Neural cell (in vitro differentiated cells): ENCODE measurements around the gene P2RY14.

ENCODE experiments used
- CTCF ChIP-seq: fragments of 450-650 bp; IDR thresholded peaks from 2 replicates; pipeline ENCODE4 v1.5.1; 2014; ENCODE audit warnings: antibody characterized with exemption, mild to moderate bottlenecking, moderate library complexity; ENCODE audit not compliant: poor library complexity, severe bottlenecking
- EP300 ChIP-seq: fragments of 450-650 bp; conservative IDR thresholded peaks from 2 replicates; pipeline ENCODE4 v1.6.1; 2014; ENCODE audit warnings: antibody characterized with exemption, mild to moderate bottlenecking, moderate library complexity; ENCODE audit not compliant: poor library complexity, severe bottlenecking
- EZH2 ChIP-seq: fragments of 200-600, 300-800 bp; shearing (Covaris generic), sonication (generic); IDR thresholded peaks from 2 replicates; pipeline ENCODE4 v1.6.1; 2014; ENCODE audit warnings: antibody characterized with exemption, low read length, borderline replicate concordance, mild to moderate bottlenecking; ENCODE audit not compliant: insufficient read depth, poor library complexity, severe bottlenecking
- POLR2AphosphoS5 ChIP-seq: IDR thresholded peaks from 2 replicates; pipeline ENCODE4 v1.6.1; 2012
- RAD21 ChIP-seq: fragments of 450-650 bp; conservative IDR thresholded peaks from 2 replicates; pipeline ENCODE4 v1.6.1; 2014; ENCODE audit warnings: antibody characterized with exemption, mild to moderate bottlenecking, moderate library complexity
- REST ChIP-seq: IDR thresholded peaks from 2 replicates; pipeline ENCODE4 v1.6.1; 2012; ENCODE audit warnings: borderline replicate concordance
- SMC3 ChIP-seq: fragments of 450-650 bp; conservative IDR thresholded peaks from 2 replicates; pipeline ENCODE4 v1.6.1; 2014; ENCODE audit warnings: antibody characterized with exemption, mild to moderate bottlenecking, moderate library complexity; ENCODE audit not compliant: poor library complexity
- TAF1 ChIP-seq: IDR thresholded peaks from 2 replicates; pipeline ENCODE4 v1.6.1; 2012; ENCODE audit warnings: low read depth

GRCh38 chr3:151219056-151219455 lies 59.3 kb downstream of the P2RY14 start:
- TF ChIP-seq POLR2AphosphoS5 = no peak
- TF ChIP-seq EZH2 = no peak
- no peak for TF ChIP-seq CTCF
- TF ChIP-seq REST = no peak
- TF ChIP-seq RAD21 = no peak
- TF ChIP-seq SMC3 = no peak
- TF ChIP-seq EP300 = no peak
- TF ChIP-seq TAF1 = no peak
